ENCODE measurements around the gene DOCK7. TPM values are rescaled to one million over a fixed set of nuclear protein-coding genes. Genes with fewer than 3 reads are reported as not detected.

Gene DOCK7
- total RNA-seq, 4 donors from 2014 or later = 7.8 to 56.5 (median 19.1) TPM

GRCh38 chr1:62420214-62420613, 268.0 kb downstream of the DOCK7 start:
- no peak for TF ChIP-seq POLR2A (IDR thresholded peaks at IDR 0.05)
- TF ChIP-seq CTCF (IDR thresholded peaks at IDR 0.05) = no peak
- WGBS, 2 donors = 80 to 85% methylated on average over 1 of the region's 1 CpG

GRCh38 chr1:62417351-62417999, 270.7 kb downstream of the DOCK7 start:
- no peak overlapping the region for H3K27ac ChIP-seq
- H3K27me3 ChIP-seq = no peaks in the 10 kb centered on the region
- WGBS, 2 donors = 53 to 65% methylated on average over 2 of the region's 2 CpGs
- TF ChIP-seq CTCF (IDR thresholded peaks at IDR 0.05) (no peak), POLR2A (IDR thresholded peaks at IDR 0.05) (no peak)
- H3K36me3 ChIP-seq = no peaks in the 10 kb centered on the region
- H3K4me3 ChIP-seq = no peak overlapping the region
- intact Hi-C loops (cut with DNase I) = no loop called here
- no peaks in the 10 kb centered on the region for H3K4me1 ChIP-seq
- DNase-seq = no peak
- H3K9me3 ChIP-seq = no peaks in the 10 kb centered on the region

More at GRCh38 chr1:62420214-62420613, 268.0 kb downstream of the DOCK7 start:
- Histone ChIP-seq H3K27me3 (no peaks in the 10 kb centered on the region), H3K9me3 (no peaks in the 10 kb centered on the region), H3K4me3 (no peak overlapping the region), H3K27ac (no peak overlapping the region), H3K36me3 (no peaks in the 10 kb centered on the region), H3K4me1 (no peaks in the 10 kb centered on the region)
- no peak for DNase-seq
- intact Hi-C loops (cut with DNase I) = no loop called here

- 75 to 90% methylated on average over 8 of the region's 8 CpGs for WGBS, 2 donors
- Histone ChIP-seq H3K27ac (no peak overlapping the region), H3K36me3 (no peaks in the 10 kb centered on the region), H3K4me3 (no peak overlapping the region), H3K4me1 (no peaks in the 10 kb centered on the region), H3K9me3 (no peaks in the 10 kb centered on the region), H3K27me3 (no peaks in the 10 kb centered on the region)
- intact Hi-C loops (cut with DNase I) = no loop called here
- TF ChIP-seq CTCF (IDR thresholded peaks at IDR 0.05) = no peak
- no peak for TF ChIP-seq POLR2A (IDR thresholded peaks at IDR 0.05)
- no peak for DNase-seq
These were observed 272.5 kb downstream of the DOCK7 start for GRCh38 chr1:62415687-62416086.

GRCh38 chr1:62407398-62408009, 280.7 kb downstream of the DOCK7 start:
- no peaks in the 10 kb centered on the region for H3K36me3 ChIP-seq
- no peak overlapping the region for H3K4me3 ChIP-seq
- intact Hi-C loops (cut with DNase I) = loop anchor here (2.0 kb wide), 1 partner anchor 233 kb away; no protein-coding TSS in a partner anchor
- no peaks in the 10 kb centered on the region for H3K9me3 ChIP-seq
- DNase-seq = no peak
- TF ChIP-seq CTCF (IDR thresholded peaks at IDR 0.05) (peak; percentile 48 to 80 (median 66)), POLR2A (IDR thresholded peaks at IDR 0.05) (no peak)
- H3K4me1 ChIP-seq = no peaks in the 10 kb centered on the region
- no peaks in the 10 kb centered on the region for H3K27me3 ChIP-seq
- H3K27ac ChIP-seq = no peak overlapping the region
- WGBS, 2 donors = 65 to 70% methylated on average over 11 to 12 of the region's 12 CpGs

- intact Hi-C loops (cut with DNase I) = loop anchor here (2.0 kb wide), 1 partner anchor 232 kb away; no protein-coding TSS in a partner anchor
- Histone ChIP-seq H3K36me3 (no peaks in the 10 kb centered on the region), H3K4me3 (no peak overlapping the region), H3K4me1 (no peaks in the 10 kb centered on the region), H3K27me3 (no peaks in the 10 kb centered on the region), H3K27ac (no peak overlapping the region), H3K9me3 (no peaks in the 10 kb centered on the region)
- WGBS, 2 donors = 60 to 88% methylated on average over 3 of the region's 3 CpGs
- no peak for DNase-seq
- TF ChIP-seq POLR2A (IDR thresholded peaks at IDR 0.05) (no peak), CTCF (IDR thresholded peaks at IDR 0.05) (no peak)
These were observed 281.6 kb downstream of the DOCK7 start for GRCh38 chr1:62406576-62406975.

Data from esophagus squamous epithelium (tissue), 5 donors.